Activated naive CD4-positive, alpha-beta T cell treated with Interleukin-2 at 50 U/mL for 16 hours (primary cell): ENCODE results near the gene FOXA2.
"Not testable (repeated sequence)": the region's sequence is repeated elsewhere in the genome, so short reads cannot be mapped to it uniquely, and the experiment has no call there.

Experiments
- DNase-seq: peaks from one replicate; pipeline ENCODE4 v3.0.0-alpha.2; 2020

The FOXA2 gene

DNA sequence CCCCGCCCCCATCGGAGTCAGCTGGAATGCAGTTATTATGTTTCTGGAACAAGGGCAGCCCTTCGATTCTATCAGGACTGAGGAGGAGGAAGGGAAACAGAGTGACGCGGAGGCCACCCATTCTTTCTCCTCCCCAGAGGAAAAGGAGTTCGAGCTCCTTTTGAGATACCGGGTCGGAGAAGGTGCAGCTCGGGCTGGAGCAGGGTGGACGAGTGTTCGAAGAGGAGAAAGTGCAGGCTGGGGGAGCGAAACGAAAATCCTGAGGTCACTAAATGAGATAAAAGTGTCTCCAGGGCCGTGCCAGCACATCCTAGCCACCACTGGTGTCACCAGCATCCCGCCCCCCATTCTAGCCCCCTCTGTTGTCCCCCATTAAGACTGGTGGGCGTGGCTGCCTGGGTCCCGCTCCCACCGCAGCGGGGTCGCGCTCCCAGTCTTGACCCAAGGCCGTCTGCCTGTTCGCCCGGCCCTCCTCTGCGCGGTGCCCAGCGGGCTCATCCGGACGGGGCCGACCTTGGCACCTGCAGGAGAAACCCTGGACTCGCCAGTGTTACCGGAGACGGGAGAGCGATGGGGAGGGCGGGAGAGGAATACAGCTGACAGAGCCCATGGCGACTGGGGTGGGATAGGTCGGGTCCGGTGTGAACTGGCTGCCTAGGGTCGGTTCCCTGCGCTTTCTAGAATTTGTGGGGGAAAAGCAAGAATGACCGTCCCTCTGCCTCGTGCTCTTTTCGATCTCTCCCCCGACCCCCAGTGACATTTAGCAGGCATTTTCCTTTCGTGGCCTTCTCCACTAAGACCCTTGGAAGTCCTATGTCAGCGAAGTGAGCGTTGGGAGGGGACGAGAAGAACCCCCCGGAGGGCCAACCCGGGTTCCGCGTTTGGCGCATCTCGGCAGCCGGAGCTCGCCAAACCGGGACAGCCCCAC lies 16.2 kb downstream of the FOXA2 start:
- DNase-seq: no peak

DNA sequence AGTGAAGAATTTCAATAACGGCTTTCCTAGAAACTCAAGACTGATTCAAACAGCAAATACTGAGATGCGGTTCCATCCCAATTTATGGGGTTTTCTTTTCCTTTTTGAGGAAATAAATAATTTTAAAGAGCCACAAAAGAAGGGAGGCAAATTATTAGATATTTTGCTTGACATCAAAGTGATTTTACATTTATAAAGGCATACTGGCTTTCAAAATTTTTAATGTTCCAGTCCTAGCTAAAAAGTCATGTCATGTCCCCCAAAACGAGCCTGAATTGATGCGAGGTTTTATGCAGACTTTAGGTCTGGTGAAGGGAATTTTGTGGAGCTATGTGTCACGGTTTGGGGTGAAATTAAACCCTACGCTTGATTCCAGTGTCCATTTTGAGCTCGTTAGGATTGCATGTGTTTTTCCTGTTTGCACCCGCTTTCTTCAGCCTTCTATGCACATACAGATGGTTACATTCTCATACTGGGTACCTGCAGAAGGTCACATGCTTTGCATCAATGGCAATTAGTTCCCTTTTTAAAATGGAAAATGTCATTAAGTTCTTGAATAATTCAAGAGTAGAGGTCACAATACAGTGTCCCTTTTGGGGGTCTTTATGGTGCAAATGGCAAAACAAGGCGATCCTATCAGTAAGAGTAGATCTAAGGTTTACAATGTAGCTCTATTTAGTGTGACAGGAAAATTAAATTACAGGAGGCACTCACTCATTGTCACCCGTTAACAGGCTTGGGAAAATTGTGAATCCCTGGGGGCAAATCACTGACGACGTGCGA lies 17.3 kb downstream of the FOXA2 start:
- DNase-seq: no peak

DNA sequence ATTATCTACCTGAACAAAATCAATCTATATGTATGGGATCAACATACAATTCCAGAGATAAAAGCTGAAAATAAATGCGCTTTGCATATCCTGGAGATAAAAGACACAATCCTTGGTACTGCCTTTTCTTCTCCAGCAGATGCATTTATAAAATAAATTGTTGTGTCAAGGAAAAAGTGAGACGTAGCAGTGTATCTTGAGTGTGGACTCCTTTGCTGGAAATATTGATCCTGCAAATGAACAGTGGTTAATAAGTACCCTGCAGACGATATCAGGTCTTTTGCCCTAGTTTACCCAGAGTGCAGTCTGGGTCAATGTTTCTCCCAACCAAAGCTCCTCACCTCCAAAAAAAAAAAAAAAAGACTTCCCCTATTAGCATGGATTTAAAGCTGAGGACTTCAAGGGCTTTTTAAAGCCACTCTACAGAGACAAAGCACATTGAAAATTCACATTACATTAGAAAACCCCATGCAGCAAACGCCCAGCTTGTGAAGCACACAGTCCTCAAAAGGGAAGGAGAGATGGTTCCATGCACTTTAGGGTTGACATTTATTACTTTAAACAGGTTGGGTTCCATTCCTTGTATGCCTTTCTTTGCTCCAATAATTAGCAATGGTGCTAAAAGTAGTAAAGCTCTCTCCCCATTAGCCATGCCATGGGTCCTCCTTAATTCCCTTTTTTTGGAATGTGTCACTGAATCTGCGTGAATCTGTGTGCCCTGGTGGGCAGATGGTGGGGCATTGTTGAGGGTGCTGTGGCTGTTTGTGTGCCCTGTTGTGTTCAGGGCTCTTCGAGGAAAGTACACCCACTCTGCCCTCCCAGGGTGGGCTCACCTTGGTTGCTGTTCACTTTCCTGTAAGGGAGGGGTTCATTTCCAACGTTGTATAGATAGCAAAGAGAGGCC lies 21.1 kb downstream of the FOXA2 start:
- no peak for DNase-seq

DNA sequence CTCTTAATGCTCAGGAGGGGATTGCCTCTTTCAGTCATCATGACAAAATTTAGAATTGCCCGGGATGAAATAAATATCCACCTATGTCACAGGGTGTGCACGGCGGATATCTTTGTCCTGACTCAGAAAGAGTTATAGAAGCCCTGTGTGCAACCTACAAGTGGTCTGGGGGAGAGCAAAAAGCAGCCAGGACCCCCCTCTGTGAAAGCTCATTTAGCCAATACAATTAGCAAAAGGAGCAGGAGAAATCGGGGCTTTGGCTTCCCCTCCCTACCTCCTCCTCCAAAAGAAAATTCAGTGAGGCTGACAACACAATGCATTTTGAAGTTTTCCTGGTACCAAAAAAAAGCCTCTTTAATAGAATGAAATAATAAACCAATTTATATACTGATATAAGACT lies 21.8 kb downstream of the FOXA2 start:
- DNase-seq: no peak

DNA sequence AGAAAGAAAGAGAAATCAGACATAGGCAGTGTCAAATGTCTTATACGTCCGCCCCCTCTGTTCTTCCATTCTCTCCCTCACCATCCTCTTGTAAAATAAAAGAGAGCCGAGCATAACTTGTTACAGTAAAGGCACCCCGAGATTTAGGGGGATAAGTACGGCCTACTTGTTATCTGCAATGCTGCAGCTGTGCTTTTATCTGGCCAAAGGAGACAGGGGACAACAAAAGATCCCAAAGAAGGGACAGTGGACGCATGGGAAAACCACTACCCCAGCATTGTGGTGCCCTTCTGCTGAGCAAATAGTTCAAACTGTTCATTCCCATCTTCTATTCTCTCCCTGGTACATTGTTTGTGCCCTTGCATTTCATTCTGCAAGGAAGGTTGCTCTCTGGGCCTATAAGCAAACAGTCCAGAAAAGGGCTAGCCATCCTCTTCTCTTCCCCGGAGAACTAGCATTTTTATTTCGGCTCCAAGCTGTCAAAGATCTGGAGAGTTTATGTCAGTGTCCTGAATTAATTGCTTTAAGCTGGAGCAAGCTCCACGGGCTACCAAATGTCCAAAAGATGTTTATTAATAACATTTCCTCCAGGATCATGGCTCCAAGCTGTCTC lies 22.3 kb downstream of the FOXA2 start:
- DNase-seq: no peak

DNA sequence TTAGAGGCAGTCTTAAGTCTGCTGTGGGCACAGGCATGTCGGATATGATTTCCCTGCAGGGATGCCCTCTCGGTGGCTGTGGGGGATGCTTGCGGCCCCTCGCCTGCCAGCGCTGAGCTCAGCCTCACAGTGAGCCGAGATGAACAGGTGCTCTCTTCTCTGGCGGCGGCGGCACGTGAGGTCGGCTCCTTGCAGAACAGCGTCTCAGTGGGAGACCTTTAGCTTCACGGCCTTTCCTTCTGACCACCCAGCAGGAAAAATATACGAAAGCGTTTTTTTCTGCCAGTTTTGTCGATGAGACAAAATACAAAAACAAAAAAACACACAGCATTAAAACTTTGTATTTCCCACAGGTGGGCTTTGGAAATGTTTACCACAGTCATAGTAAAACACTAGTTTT lies 23.6 kb downstream of the FOXA2 start:
- DNase-seq: no peak

DNA sequence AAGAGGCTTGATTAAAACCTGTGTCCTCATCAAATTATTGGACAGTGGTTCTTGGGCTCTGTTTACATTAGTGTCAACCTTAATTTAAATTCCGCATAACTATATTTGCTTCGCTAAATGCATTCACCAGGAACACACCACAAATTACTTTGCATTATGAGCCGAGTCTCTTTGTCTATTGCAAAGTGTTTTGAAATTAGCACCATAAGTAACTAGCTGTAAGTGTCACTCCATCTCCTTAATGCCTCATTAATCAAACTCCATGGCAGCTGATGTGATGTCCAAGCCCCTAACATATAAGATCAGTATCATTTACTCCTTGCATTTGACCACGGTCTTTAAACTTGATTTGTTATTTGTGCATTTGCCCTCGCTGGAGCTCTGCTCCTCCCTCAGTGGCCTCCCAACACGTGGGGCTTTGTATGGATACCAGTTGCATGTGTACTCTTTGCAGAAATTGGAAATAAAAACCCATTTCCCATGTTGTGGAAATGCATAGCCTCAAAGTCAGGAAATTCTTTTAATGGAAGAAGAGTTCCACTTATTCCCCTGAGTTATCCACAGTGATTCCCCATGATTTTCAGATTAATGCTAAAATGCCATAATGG lies 24.6 kb downstream of the FOXA2 start:
- DNase-seq: no peak

DNA sequence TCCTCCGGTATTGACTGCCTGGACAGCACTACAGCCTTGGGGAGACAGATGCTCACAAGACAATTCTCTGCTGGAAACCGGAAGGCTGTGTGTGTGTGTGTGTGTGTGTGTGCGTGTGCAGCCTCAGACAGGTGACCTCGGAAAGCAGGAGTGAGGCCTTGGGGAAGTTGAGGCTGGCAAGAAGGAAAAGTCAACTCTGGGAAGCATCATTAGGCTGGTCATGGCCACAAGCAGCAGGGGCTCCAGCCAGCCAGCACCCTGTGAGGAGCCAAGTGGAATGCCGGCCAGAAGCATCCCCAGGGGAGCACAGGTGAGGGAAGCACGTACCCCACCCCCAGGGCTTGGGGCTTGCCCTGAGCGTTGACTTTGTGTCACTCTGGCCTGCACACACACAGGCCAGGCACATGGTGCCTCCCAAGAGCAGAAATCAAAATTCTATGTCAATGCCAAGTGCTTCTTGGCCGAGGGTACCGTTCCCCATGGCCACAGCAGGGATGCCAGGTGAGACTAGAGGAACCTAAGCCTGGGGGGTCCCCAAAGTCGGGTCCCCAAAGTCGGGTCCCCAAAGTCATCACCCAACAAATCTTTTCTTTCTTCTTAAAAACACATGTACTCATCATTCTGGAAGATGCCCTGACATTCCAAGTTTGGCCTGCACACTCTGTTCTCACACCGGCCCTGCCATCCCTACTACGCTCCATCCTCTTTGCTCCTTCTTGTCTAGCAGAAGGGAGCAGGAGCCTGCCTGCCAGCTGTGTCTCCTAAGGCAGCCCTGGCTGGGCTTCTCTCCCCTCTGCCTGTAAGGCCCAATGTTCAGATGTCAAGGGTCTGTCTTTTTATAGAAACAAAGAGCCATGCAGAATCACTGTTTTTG lies 26.7 kb downstream of the FOXA2 start:
- DNase-seq: no peak

DNA sequence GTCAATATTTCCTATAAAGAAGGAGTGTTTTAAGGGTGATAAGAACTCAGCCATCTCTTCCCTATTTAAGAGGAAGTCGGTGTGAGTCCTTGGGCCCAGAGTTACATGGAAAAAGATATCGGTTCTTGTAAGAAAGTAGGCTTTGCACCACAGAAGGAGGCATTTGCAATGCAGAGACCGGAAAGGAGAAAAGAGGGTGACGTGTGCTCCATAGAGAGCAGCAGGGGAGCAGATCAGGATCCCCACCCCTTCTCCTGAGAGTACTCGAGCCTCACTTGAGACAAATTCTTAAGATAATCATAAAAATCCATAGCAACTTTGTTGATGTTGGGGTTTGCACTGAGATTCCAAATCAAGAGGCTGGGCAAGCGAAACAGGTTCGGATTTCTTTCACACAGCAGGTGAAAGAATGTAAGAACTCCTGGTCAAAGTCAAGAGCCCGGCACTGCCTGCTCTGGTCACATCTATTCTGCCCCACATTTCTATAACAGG lies 27.8 kb downstream of the FOXA2 start:
- no peak for DNase-seq

DNA sequence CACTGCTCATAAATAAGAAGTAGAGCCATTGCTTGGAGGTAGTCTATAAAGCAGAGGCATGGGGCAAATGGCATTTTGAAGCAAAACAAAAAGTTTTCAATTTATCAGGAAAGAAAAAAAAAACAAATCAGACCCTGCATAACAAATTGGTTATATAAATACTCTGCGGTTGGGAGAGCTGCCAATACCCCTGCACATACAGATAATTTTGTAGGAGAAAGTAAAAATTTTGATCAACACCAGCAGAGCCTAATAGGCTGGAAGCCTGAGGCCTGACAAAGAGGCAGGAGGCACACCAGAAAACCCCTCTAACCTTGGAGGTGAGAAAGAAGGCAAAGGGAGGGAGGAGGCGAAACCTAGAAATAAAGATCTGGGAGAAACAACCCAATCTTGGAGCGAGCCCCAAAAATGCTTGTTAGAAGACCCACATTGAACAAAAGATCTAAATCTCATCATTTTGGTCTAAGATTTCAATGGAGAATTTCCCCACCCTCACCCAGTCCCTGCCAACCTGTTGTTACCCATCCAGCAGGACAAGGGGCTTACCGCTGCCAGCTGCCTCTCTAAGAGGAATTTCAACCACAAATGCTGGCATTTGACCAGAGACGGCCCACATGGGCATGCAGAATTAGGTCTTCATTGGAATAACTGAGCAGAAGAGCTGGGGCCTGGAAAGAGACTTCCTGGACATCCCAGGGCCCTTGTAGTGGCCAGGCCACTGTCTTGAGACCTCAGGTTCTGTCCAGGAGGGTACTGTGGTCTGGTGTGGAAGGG lies 28.4 kb downstream of the FOXA2 start:
- no peak for DNase-seq

DNA sequence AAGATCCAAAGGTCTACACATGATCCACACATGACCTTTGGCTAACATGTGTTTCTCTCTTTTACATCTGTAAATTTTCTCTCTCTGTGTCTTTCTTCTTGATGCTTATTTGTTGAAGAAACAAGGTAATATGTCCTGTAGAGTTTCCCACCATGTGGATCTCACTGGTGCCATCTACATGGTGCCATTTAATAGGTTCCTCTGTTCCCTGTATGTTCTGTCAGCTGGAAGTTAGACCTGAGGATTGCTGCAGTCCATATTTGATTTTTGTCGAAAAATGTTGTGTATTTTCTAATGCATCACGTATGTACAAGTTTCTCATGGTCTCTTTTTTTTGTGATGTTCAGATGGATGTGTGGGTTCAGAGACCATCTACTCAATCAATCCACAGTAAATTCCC lies 30.0 kb downstream of the FOXA2 start:
- DNase-seq: no peak

DNA sequence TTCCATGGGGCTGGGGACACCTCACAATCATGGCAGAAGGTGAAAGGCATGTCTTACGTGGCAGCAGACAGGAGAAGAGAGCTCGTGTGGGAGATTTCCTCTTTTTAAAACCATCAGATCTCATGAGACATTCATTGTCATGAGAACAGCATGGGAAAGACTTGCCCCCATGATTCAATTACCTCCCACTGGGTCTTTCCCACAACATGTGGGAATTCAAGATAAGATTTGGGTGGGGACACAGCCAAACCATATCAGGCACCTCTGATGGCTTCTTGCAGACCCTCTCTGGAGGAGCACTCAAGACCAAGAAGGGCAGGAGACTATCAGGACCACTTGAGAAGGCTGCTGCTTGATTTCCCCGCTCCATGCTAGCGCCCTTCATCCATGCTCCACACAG lies 33.9 kb downstream of the FOXA2 start:
- DNase-seq: not testable (repeated sequence)

DNA sequence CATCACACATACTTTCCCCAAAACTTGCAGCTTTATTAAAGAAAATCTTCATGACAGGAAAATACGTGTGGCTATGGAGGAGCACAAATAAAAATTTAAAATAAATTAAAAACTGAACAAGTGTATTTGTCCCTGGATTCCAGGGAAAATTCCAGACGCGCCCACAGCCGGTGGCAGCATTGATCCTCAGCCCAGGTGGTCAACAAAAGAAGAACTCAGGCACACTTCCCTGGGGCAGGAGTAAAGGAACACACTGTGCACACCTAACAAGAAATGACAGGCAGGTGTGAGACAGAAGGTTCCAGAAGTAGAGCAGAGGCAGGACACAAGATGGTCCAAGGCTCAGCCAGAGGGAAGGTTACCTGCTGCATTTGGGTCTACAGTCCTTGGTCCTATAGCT lies 36.3 kb downstream of the FOXA2 start:
- DNase-seq: no peak

DNA sequence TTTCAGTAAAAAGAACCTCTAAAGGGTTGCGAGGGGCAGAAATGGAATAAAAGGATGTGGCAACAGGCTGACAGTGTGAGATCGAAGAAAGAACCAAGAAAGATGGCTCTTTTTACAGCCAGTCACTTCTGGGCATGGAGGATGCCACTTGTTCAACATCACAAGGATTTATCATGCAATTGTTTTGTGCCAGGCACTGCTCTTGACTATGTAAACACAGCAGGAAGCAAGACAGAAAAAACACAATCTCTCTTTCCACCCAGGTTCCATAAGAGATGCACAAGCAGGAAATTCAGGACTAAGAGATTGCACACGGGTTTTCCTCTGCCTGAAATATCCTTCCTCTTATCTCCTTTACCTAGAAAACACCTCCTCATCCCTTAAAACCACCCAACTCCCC lies 38.0 kb downstream of the FOXA2 start:
- no peak for DNase-seq

DNA sequence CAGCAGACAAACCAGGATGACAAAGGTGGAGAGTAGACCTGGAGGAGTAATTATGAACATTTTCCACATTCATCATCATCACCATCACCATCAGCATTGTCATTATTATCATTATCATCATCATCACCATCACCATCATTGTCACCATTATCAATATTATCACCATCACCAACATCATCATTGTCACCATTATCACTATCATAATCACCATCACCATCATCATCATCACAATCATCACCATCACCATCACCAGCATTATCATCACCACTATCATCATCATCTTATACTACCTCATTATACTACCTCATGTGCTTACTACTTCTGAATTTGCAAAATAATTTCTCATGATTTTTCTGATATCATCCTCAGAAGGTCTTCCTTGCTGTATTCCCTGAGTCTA lies 39.3 kb downstream of the FOXA2 start:
- no peak for DNase-seq

DNA sequence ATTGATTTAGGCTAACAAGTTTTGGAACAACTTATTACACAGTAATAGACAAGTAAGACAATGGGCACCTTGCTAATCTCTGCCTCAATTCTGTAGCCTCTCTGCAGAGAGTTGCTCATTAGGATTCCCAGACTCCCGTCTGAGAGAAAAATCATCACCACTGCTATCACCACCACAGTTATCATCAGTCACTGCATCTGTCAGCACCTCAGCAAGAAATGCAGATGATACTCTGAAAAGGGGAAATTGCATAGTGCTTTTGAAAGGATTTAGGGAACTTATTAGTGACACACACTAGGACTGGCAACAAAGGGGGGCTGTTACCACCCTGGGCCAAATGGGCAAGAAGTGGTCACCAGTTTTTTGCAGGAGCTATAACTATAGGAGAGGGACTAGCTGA lies 39.9 kb downstream of the FOXA2 start:
- no peak for DNase-seq

DNA sequence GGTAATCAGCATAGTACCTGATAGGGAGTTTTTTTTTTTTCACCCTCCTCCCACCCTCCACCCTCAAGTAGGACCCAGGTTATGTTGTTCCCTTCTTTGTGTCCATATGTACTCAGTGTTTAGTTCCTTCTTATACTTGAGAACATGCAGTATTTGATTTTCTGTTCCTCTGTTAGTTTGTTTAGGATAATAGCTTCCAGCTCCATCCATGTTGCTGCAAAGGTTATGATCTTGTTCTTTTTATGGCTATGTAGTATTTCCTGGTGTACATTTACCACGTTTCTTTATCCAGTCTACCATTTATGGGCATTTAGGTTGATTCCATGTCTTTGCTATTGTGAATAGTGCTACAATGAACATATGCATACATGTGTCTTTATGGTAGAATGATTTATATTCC lies 41.9 kb downstream of the FOXA2 start:
- no peak for DNase-seq

DNA sequence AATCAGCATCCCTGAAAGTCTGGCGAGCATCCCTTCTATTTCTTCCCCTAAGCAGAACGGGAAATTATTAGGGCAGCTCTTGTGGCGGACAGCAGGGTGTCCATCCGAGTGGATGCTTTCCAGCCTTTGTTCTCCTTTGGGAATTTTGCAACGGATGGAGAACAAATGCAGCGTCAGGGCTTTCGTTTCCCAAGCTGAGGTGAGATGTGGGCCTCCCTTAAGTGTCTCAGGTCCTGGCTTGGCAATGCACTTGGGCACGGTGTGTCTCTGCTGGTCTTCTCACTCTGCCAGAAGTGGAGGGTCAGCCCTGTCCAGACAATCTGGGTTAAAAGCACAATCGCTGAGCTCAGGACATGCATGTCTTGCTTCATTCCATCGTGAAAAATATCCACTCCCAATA lies 43.5 kb downstream of the FOXA2 start:
- DNase-seq: no peak

DNA sequence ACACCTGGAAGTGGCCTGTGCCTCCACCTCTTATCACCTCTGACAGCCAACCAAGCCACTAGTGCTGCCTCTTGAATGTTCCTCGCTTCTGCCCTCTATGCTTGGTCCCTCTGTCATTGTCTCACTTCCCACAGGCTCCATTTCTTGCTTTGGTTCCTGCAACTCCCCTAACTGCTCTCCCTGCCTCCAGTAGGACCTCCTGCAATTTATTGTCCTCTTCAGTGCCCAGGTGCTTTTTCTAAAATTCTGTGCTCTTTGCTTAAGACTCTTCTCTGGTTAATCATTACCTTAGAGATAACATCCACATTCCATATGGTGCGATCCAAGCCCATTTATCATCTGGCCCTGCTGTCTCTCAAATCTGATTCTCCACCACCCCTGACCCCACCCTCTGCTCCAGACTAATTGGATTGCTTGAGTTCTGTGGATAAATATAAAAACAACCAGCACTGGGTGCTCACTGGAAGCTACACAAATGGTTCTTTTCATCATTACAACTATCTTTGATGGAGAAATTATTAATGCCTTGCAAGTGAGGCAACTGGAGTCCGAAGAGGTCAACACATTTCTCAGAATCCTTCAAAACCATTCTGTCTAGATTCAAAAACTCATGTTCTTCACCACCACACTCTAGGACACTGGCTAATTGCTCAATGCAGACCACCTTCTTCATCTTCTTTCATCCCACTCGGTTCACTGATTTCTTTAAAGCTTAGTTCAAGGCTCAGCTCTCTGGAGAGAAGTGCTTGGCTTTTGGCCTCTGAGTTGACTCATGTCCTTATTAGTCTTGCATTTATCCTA lies 47.2 kb downstream of the FOXA2 start:
- no peak for DNase-seq
